ENCODE results near the gene TMEM101. TPM values are rescaled to one million over a fixed set of nuclear protein-coding genes. Genes with fewer than 3 reads are reported as not detected.

Gene TMEM101
- total RNA-seq, 1 experiment from 2014 or later = 25.6 TPM

DNA sequence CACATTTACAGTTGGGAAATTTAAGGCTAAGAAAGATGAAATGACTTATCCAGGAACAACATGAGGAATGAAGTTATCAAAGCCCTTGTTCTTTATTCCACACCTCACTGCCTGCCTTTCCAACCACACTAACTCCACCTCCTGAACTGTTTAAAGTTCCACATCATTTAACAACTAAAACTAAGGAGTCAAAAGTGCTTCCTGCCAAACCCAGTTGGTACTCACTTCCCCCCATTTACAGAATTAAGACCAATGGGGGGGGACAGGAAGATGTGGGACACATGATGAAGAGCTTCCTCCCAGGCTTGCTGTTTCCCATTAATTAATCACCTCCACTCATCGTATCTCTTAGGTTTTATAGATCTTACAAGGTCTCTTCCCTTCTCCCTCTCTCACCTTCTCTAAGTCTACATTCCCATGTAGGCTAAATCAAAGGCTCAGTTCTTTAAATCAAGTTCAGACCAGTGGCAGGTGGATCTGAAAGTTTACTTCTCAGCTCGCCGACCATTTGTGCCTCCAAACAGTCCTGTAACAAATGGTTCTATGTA, 19.2 kb upstream of the TMEM101 start:
- ChIA-PET POLR2A (interaction anchor here (2.1 kb wide), 1 partner anchor 11 kb away, joined by 6 read pairs; no protein-coding TSS in a partner anchor), CTCF (no interaction called here)
- no peaks in the 10 kb centered on the region for H3K4me1 Mint-ChIP-seq (ENCODE audit: insufficient read depth, unreplicated experiment)
- H3K9me3 Mint-ChIP-seq (ENCODE audit: unreplicated experiment) = no peaks in the 10 kb centered on the region
- intact Hi-C loops (cut with micrococcal nuclease) = no loop called here
- DNase-seq (ENCODE audit: unreplicated experiment) = no peak
- H3K27me3 Mint-ChIP-seq (ENCODE audit: insufficient read depth, unreplicated experiment) = no peaks in the 10 kb centered on the region
- H3K4me3 Mint-ChIP-seq (ENCODE audit: unreplicated experiment) = no peak overlapping the region
- TF ChIP-seq, protein P1, sequence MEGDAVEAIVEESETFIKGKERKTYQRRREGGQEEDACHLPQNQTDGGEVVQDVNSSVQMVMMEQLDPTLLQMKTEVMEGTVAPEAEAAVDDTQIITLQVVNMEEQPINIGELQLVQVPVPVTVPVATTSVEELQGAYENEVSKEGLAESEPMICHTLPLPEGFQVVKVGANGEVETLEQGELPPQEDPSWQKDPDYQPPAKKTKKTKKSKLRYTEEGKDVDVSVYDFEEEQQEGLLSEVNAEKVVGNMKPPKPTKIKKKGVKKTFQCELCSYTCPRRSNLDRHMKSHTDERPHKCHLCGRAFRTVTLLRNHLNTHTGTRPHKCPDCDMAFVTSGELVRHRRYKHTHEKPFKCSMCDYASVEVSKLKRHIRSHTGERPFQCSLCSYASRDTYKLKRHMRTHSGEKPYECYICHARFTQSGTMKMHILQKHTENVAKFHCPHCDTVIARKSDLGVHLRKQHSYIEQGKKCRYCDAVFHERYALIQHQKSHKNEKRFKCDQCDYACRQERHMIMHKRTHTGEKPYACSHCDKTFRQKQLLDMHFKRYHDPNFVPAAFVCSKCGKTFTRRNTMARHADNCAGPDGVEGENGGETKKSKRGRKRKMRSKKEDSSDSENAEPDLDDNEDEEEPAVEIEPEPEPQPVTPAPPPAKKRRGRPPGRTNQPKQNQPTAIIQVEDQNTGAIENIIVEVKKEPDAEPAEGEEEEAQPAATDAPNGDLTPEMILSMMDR (IDR thresholded peaks at IDR 0.05; ENCODE audit: unreplicated experiment) = no peak
- peaks cover 71% of the 10 kb centered on the region for H3K36me3 Mint-ChIP-seq (ENCODE audit: insufficient read depth, unreplicated experiment)
- no peak overlapping the region for H3K27ac Mint-ChIP-seq (ENCODE audit: low read depth, unreplicated experiment)
- BruUV-seq (replicated peaks) = no TSS peak

- no peaks in the 10 kb centered on the region for H3K4me1 Mint-ChIP-seq (ENCODE audit: insufficient read depth, unreplicated experiment)
- BruUV-seq (replicated peaks) = no TSS peak
- no peak overlapping the region for H3K27ac Mint-ChIP-seq (ENCODE audit: low read depth, unreplicated experiment)
- peaks cover 50% of the 10 kb centered on the region for H3K36me3 Mint-ChIP-seq (ENCODE audit: insufficient read depth, unreplicated experiment)
- intact Hi-C loops (cut with micrococcal nuclease) = no loop called here
- CTCF ChIA-PET = no interaction called here
- no peaks in the 10 kb centered on the region for H3K9me3 Mint-ChIP-seq (ENCODE audit: unreplicated experiment)
- POLR2A ChIA-PET = interaction anchor here (0.6 kb wide), 1 partner anchor 824 kb away, joined by 3 read pairs; no protein-coding TSS in a partner anchor
- H3K4me3 Mint-ChIP-seq (ENCODE audit: unreplicated experiment) = no peak overlapping the region
- H3K27me3 Mint-ChIP-seq (ENCODE audit: insufficient read depth, unreplicated experiment) = no peaks in the 10 kb centered on the region
- TF ChIP-seq, protein P1 (IDR thresholded peaks at IDR 0.05; ENCODE audit: unreplicated experiment) = no peak
- DNase-seq (ENCODE audit: unreplicated experiment) = no peak
Measured at GRCh38 chr17:44030482-44030881, 15.7 kb upstream of the TMEM101 start.

DNA sequence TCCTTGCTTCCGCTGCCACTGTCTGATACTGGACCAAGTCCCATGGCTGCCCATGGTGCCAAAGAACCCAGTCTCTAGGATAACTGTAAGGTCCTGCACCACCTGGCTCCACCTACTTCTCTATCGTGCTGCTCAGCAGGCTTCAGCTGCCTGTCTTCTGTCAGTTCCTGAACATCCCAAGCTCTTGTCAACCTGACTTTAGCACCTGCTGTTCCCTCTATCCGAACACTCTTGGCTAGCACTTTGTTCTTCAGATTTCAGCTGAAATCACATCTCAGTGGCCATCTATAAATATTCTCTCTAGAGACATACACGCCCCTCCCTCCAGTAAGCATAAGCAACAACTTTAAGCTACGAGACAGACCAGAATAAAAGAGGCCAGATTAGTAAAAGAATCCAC, 15.0 kb upstream of the TMEM101 start:
- Mint-ChIP-seq H3K27me3 (ENCODE audit: insufficient read depth, unreplicated experiment) (no peaks in the 10 kb centered on the region), H3K4me3 (ENCODE audit: unreplicated experiment) (no peak overlapping the region), H3K36me3 (ENCODE audit: insufficient read depth, unreplicated experiment) (peaks cover 47% of the 10 kb centered on the region), H3K4me1 (ENCODE audit: insufficient read depth, unreplicated experiment) (no peaks in the 10 kb centered on the region), H3K27ac (ENCODE audit: low read depth, unreplicated experiment) (no peak overlapping the region), H3K9me3 (ENCODE audit: unreplicated experiment) (no peaks in the 10 kb centered on the region)
- POLR2A ChIA-PET = interaction anchor here (0.6 kb wide), 1 partner anchor 824 kb away, joined by 3 read pairs; no protein-coding TSS in a partner anchor
- BruUV-seq (replicated peaks) = no TSS peak
- TF ChIP-seq, protein P1 (IDR thresholded peaks at IDR 0.05; ENCODE audit: unreplicated experiment) = no peak
- DNase-seq (ENCODE audit: unreplicated experiment) = no peak
- CTCF ChIA-PET = interaction anchor here (0.8 kb wide), 1 partner anchor 151 kb away, joined by 4 read pairs; no protein-coding TSS in a partner anchor
- intact Hi-C loops (cut with micrococcal nuclease) = no loop called here

GRCh38 chr17:44024853-44025252, 10.1 kb upstream of the TMEM101 start:
- BruUV-seq (replicated peaks) = no TSS peak
- ChIA-PET CTCF (interaction anchor here (0.7 to 1.0 kb wide), 4 partner anchors 16 to 144 kb away, joined by 3 to 4 read pairs (median 4); no protein-coding TSS in a partner anchor), POLR2A (no interaction called here)
- no peaks in the 10 kb centered on the region for H3K9me3 Mint-ChIP-seq (ENCODE audit: unreplicated experiment)
- H3K27me3 Mint-ChIP-seq (ENCODE audit: insufficient read depth, unreplicated experiment) = no peaks in the 10 kb centered on the region
- peaks cover 6% of the 10 kb centered on the region for H3K4me1 Mint-ChIP-seq (ENCODE audit: insufficient read depth, unreplicated experiment)
- H3K4me3 Mint-ChIP-seq (ENCODE audit: unreplicated experiment) = no peak overlapping the region
- TF ChIP-seq, protein P1 (IDR thresholded peaks at IDR 0.05; ENCODE audit: unreplicated experiment) = no peak
- DNase-seq (ENCODE audit: unreplicated experiment) = no peak
- intact Hi-C loops (cut with micrococcal nuclease) = no loop called here
- no peak overlapping the region for H3K27ac Mint-ChIP-seq (ENCODE audit: low read depth, unreplicated experiment)
- peaks cover 23% of the 10 kb centered on the region for H3K36me3 Mint-ChIP-seq (ENCODE audit: insufficient read depth, unreplicated experiment)
